COLO829 (cell line): ENCODE measurements around the gene CYS1.
"Not testable (repeated sequence)": the region's sequence is repeated elsewhere in the genome, so short reads cannot be mapped to it uniquely, and the experiment has no call there.

Experiments
- DNase-seq: peaks from one replicate; pipeline ENCODE4 v3.0.0; 2012; ENCODE audit warnings: low spot score

CYS1 gene

GRCh38 chr2:10012366-10012962, 67.7 kb downstream of the CYS1 start:
- not testable (repeated sequence) for DNase-seq

GRCh38 chr2:10011606-10012325, 68.4 kb downstream of the CYS1 start:
- not testable (repeated sequence) for DNase-seq

GRCh38 chr2:10010861-10011605, 69.2 kb downstream of the CYS1 start:
- not testable (repeated sequence) for DNase-seq

- DNase-seq: no peak
These were observed 70.1 kb downstream of the CYS1 start for GRCh38 chr2:10009811-10010781.

- no peak for DNase-seq
These were observed 70.9 kb downstream of the CYS1 start for GRCh38 chr2:10009271-10009810.

GRCh38 chr2:10008809-10009176, 71.4 kb downstream of the CYS1 start:
- DNase-seq: no peak

- no peak for DNase-seq
These were observed 72.0 kb downstream of the CYS1 start for GRCh38 chr2:10007921-10008808.

GRCh38 chr2:10007435-10007834, 72.8 kb downstream of the CYS1 start:
- DNase-seq: no peak
